MM.1S (cell line): ENCODE data around the gene PSMD12.

Experiments used
- EZH2 ChIP-seq: fragments of 300-600 bp; sonication (generic); optimal IDR thresholded peaks from 2 replicates; pipeline ENCODE3; 2017; ENCODE audit warnings: low read depth, mild to moderate bottlenecking, antibody characterized with exemption, low read length, mixed read lengths
- TF ChIP-seq, protein P1 (sequence below): fragments of 300-600 bp; sonication (generic); IDR thresholded peaks from 2 replicates; pipeline ENCODE4 v1.5.1; 2016; ENCODE audit warnings: antibody characterized with exemption, low read length, mixed read lengths

DNA sequence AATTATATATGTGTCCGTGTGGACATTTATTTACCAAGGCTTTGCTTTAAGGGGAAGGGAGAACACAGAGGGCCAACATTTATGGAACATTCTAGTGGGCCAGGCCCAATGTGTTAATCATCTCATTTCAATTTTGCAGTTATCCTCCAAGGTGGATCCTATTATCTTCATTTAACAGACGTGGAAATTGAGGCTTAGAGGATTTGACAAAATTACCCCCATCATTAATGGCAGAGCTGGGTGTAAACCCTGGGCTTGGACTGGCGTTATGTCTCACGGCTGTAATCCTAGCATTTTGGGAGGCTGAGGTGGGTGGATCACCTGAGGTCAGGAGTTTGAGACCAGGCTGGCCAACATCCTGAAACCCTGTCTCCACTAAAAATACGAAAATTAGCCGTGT lies 37.1 kb upstream of the PSMD12 start:
- TF ChIP-seq, protein P1, sequence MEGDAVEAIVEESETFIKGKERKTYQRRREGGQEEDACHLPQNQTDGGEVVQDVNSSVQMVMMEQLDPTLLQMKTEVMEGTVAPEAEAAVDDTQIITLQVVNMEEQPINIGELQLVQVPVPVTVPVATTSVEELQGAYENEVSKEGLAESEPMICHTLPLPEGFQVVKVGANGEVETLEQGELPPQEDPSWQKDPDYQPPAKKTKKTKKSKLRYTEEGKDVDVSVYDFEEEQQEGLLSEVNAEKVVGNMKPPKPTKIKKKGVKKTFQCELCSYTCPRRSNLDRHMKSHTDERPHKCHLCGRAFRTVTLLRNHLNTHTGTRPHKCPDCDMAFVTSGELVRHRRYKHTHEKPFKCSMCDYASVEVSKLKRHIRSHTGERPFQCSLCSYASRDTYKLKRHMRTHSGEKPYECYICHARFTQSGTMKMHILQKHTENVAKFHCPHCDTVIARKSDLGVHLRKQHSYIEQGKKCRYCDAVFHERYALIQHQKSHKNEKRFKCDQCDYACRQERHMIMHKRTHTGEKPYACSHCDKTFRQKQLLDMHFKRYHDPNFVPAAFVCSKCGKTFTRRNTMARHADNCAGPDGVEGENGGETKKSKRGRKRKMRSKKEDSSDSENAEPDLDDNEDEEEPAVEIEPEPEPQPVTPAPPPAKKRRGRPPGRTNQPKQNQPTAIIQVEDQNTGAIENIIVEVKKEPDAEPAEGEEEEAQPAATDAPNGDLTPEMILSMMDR, result no peak
- no peak for TF ChIP-seq EZH2
